ENCODE measurements around the gene OR1F1. TPM values are rescaled to one million over a fixed set of nuclear protein-coding genes. Genes with fewer than 3 reads are reported as not detected.
A peak's percentile ranks its signal among the peaks of the same experiment; 100 is the strongest.

The OR1F1 gene
- total and polyA plus RNA-seq, 12 donors = not detected

DNA sequence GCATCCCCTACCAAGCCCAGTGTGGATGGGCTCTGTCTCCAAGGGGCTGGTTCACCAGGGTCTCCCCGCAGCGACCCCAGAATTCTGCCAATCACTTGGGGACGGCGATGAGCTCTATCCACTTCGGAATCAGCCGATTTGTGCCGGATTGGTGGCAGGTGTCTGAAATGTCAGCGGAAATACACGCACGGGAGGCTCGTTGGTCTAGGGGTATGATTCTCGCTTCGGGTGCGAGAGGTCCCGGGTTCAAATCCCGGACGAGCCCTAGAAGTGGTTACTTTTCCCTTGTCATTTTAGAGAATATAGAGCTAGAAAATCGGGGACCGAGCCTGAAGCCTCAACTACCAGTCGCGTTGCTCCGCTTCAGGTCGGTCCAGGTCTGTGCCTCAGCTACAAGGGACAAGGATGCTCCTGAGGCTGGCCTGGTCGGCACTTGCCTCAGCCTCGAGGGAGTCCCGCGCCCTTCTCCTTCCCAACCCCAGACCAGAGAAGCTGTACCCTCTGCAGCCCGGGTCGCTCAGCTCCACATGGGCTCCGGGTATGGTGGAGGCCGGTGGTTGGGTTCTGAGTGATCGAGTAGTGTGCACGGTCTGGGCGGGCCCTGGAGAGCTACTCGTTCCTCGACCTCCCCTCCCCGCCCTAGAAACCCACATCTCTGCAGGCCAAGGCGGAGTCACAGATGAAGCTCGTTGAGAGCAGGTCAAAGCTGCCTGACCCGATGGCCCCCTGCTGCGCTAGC lies 16.0 kb upstream of the OR1F1 start:
- DNase-seq = no peak
- no peak for ATAC-seq
- intact Hi-C loops (cut with DNase I) = no loop called here

GRCh38 chr16:3173892-3174617 lies 13.9 kb upstream of the OR1F1 start:
- H3K4me3 ChIP-seq = no peak overlapping the region
- peak in 1 of 9 donors; percentile 13 for TF ChIP-seq CTCF (IDR thresholded peaks at IDR 0.05)
- H3K27ac ChIP-seq = no peak overlapping the region
- WGBS, 2 donors = 4 to 6% methylated on average over 24 of the region's 24 CpGs
- ATAC-seq = no peak
- H3K27me3 ChIP-seq = peaks cover 44 to 100% (median 100%) of the 10 kb centered on the region in 7 donors
- intact Hi-C loops (cut with DNase I) = no loop called here
- DNase-seq = no peak
- H3K4me1 ChIP-seq = peaks cover 0 to 43% (median 19%) of the 10 kb centered on the region in 9 donors
- H3K9me3 ChIP-seq = no peaks in the 10 kb centered on the region
- H3K36me3 ChIP-seq = no peaks in the 10 kb centered on the region

More for the DNA sequence above, 16.0 kb upstream of the OR1F1 start:
- Histone ChIP-seq H3K4me1 (peaks cover 0 to 43% (median 19%) of the 10 kb centered on the region in 9 donors), H3K36me3 (no peaks in the 10 kb centered on the region), H3K27me3 (peaks cover 44 to 100% (median 93%) of the 10 kb centered on the region in 7 donors), H3K27ac (no peak overlapping the region), H3K4me3 (peak overlapping the region in 1 of 10 donors; percentile 24), H3K9me3 (no peaks in the 10 kb centered on the region)
- no peak for TF ChIP-seq CTCF (IDR thresholded peaks at IDR 0.05)
- WGBS, 2 donors = 7 to 8% methylated on average over 41 of the region's 41 CpGs

DNA sequence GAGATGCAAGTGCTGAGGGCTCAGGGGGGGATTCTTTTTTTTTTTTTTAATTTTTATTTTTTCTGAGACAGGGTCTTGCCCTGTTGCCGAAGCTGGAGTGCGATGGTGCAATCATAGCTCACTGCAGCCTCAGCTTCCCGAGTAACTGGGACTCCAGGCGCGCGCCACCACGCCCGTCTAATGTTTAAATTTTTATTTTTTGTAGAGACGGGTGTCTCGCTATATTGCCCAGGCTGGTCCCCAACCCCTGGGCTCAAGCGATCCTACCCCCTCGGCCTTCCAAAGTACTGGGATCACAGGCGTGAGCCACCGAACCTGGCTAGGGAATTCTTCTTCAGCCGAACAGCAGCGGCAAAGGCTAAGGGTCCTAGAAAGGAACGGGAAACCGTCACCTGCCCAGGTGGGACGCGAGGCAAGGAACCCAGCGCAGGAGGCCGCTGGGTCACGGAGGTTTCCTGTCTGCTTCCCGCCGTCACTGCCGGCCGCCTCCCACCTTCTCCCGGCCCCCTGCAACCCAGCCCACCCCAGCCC lies 13.3 kb upstream of the OR1F1 start:
- ATAC-seq (no peak), DNase-seq (no peak)
- no peak overlapping the region for H3K4me3 ChIP-seq
- H3K4me1 ChIP-seq = peaks cover 0 to 43% (median 19%) of the 10 kb centered on the region in 9 donors
- H3K36me3 ChIP-seq = no peaks in the 10 kb centered on the region
- no peak overlapping the region for H3K27ac ChIP-seq
- no peaks in the 10 kb centered on the region for H3K9me3 ChIP-seq
- peaks cover 40 to 100% (median 100%) of the 10 kb centered on the region in 7 donors for H3K27me3 ChIP-seq
- no peak for TF ChIP-seq CTCF (IDR thresholded peaks at IDR 0.05)
- 19 to 27% methylated on average over 24 to 28 of the region's 28 CpGs for WGBS, 2 donors
- intact Hi-C loops (cut with DNase I) = no loop called here

Data from heart right ventricle (tissue), 16 donors.